HG03103 (cell line): ENCODE data around the gene TTLL10.

Experiments used
- ATAC-seq: cut with Tn5 transposase; IDR thresholded peaks from one replicate; pipeline ENCODE4 v1.9.1; 2021; ENCODE audit warnings: low read depth; ENCODE audit not compliant: unreplicated experiment

TTLL10 gene

DNA sequence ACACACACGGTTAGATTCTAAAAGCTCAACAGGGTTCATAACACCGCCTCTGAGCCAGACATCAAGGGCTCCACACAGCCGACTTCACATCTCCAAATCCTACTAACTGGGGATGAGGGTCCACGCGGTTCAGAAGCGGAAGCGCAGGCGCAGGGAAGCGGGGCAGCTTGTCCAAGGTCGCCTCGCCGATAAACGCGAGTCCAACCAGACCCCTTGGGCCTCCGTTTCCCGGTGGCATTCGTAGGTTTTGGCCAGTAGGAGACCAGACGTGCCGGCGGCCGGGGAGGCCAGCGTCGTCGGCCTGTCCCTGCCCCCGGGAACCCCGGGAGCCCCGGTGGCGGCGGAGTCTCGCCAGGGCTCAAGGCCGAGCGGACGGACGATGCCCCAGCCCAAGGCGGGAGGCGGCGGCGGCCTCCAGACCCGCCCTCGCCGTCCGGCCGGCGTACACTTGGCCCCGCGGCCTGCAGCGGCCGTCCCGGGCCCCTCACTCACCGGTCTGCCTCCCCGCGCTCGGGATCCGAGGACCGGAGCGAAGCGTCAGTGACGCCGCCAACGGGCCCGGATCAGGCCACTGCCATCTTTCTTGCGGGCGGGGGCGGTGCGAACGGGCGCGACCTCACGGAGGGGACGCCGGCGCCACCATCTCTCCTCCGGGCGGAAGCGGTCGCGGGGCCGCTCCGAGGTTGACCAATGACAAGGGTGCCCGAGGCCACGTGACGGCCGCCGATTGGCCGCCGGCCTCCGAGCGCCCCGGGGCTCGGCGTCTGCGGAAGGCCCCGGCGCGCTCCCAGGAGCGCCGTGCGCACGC, 57.9 kb downstream of the TTLL10 start, which contains the start of gene SDF4:
TSS of gene SDF4 (minus strand) at position 602 of the 808 bp plus-strand sequence. CDS start 3,229 bp downstream, outside the sequence.
- peak; percentile 86 for ATAC-seq

DNA sequence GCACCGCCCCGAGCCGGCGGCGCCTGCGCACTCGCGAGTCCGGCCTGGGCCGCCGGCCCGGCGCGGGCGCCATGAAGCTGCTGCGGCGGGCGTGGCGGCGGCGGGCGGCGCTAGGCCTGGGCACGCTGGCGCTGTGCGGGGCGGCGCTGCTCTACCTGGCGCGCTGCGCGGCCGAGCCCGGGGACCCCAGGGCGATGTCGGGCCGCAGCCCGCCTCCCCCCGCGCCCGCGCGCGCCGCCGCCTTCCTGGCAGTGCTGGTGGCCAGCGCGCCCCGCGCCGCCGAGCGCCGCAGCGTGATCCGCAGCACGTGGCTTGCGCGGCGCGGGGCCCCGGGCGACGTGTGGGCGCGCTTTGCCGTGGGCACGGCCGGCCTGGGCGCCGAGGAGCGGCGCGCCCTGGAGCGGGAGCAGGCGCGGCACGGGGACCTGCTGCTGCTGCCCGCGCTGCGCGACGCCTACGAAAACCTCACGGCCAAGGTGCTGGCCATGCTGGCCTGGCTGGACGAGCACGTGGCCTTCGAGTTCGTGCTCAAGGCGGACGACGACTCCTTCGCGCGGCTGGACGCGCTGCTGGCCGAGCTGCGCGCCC, 58.6 kb downstream of the TTLL10 start, which contains the start of gene B3GALT6:
TSS of gene B3GALT6 (plus strand) at position 30 of the 588 bp plus-strand sequence. CDS start at position 72, 42 bp downstream.
- no peak for ATAC-seq

- ATAC-seq = no peak
Measured at GRCh38 chr1:1232796-1233566, 59.3 kb downstream of the TTLL10 start.

DNA sequence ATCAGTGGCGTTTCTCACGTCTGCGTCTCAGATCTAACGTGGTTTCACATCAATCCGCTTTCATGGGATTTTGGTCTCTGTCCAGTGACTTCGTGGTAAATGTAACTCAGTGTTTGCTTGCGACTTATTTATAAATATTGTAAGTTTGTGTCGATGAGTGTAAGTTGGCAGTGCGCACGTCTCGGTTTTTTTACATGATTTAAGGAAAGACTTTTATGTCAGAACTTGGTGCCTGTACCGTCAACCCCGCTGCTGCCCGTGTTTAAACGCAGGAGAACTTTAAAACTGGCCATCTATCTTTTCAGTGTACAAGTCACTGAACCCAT, 59.9 kb downstream of the TTLL10 start:
- no peak for ATAC-seq

- no peak for ATAC-seq
Measured at GRCh38 chr1:1234180-1234808, 60.6 kb downstream of the TTLL10 start.

GRCh38 chr1:1235016-1235744, 61.5 kb downstream of the TTLL10 start:
- ATAC-seq = no peak

GRCh38 chr1:1236176-1236763, 62.6 kb downstream of the TTLL10 start:
- ATAC-seq = no peak

GRCh38 chr1:1236945-1237873, 63.5 kb downstream of the TTLL10 start:
- no peak for ATAC-seq

DNA sequence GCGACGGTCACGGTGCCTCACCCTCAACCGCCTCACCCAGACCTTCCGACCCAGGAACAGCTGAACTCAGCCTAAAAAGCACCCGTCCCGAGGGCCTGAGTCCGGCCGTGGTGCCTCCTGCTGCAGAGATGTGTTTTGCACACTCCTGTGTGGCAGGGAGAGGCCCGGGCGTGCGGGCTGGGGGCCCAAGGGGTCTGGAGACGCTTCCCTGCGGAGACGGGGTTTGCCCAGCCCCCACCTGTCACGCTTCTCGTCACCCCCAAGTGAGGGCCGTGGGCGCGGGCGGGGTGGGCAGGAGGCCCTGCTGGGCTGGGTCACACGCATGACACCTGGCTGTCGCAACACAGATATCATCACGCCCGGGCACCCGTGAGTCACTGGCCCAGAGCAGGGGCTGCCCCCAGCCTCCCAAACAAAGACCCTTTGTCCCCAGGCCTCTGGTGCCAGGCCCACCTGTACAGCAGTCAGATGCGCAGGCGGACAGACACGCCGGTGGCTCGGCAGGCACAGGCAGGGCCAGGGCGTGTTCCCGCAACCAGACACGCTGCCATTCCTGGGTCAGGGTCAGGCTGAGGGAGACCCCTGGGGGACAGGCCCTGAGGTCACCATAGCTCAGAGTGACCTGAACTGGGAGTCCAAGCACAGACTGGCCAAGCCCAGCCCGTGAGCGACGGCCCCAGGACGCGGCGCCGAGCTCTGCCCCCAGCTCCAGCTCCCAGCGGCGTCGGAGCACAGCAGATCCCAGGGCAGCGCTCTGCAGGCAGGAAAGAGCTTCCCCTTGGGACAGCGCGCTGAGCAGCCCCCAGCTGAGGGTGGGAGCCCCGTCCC, 64.4 kb downstream of the TTLL10 start:
- ATAC-seq = no peak

DNA sequence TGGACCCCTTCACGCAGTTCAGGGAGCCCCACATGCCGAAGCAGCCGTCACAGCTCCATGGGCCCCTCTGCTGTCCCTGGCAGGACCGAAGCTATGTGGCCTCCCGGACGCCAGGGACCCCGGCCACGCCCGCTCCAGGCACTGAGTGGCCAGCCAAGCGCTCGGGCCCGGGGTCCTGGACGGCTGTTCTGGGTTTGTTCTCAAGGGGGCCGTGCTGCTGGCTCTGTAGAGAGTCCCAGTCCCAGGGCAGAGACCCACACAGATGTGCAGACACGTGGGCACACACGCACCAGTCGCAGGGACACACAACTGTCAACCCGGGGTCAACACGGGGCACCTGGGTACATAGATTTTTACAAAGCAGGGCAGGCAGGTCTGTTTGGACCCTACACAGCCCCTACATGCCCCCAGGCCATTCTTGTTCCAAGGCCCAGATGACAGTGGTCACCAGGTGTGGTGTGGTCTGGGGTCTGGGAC, 65.1 kb downstream of the TTLL10 start:
- ATAC-seq = no peak

GRCh38 chr1:1239227-1239613, 65.5 kb downstream of the TTLL10 start:
- ATAC-seq = no peak

DNA sequence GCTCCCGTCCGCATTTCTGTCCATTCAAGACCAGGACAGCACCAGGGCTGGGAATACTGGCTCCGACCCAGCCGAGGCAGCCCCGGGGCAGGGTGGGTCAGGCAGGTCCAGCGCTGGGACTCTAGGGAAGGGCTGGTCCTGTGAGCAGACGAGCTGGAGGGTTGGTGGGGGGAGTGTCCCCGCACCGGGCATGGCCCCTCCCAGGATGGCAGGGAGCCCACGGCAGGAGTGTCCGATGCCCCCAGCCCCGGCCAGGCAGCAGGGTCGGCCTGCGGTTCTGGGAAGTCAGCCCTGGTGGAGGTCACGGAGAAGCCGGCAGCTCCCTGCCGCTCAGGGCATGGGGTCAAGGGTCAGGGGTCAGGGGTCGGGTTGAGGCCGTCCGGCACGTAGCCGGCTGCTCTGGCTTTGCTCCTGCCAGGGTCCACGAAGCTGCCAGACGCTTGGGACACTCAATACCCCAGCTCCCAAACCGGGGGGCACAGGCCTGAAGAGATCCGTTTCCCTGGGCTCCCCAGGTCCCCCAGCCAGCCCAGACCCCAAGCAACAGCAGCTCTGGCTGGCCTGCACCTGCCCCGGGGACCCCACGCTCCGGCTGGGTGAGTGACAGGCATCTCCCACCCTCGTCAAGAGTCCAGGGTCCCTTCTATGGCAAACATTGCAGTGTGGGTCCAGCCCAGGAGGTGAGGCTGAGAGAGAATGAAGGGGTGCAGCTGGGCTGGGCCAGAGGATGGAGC, 66.1 kb downstream of the TTLL10 start:
- no peak for ATAC-seq

GRCh38 chr1:1240348-1240732, 66.7 kb downstream of the TTLL10 start:
- no peak for ATAC-seq

DNA sequence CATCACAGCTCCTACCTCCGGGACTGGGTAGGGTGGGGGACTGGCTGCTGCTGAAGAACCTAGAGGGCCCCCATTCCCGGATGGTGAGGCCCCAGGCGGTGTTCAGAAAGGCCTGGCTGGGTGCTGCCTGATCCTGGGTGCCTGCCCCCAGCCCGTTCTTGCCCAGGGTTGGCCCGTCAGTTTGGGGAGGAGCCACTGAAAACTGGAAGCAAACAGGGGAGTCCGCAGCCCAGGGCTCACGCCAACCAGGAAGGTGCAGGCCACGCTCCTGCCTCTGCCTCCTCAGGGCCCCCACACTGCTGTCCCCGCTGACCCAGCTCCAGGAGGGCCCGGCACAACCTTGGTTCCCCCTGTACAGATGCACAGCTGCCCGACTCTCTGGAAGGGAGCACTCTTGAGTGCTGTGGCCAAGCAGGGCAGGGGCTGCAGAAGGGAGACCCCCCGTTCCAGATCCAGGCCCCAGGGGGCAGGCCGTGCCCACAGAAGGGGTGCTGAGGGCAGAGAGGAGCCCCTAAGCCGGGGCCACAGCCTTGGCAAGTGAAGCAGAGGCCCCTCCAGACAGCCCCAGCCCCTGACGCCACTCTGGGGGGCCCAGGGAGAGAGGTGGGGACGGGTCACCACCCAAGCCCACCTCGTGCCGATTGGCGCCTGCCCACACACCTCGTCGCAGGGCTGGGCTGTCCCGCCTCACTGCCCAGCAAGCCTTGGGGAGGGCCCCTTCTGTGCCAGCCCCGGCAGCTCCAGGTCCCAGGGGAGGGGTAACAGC, 67.3 kb downstream of the TTLL10 start:
- ATAC-seq = no peak

DNA sequence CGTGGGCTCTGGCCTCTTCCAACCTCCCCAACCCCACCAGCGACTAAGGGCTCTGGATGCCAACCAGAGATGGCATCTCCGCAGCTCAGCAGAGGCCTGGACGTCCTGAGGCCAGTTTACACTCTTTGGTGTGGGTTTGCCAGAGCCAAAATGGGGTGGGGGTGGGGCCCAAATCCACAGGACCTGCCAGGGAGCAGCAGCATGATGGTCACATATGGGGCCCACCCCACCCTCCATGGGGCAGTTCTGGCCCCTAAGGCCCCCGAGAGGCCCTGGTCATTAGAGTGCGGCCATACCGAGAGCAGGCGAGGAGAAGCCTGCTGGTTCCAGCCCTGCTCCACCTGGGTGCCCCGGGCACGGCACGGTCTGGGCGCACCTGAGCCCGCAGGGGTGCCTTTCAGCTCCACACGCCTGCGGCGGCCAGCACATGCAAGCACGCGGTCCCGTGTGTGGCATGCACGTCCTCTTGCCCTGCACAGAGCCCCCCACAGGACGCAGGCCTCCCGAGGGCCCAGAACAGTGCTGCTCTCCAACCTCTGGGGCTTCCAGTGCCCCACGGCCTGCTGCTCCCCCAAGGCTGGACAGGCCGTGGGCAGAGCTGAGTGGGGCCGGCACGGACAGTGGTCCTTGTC, 68.0 kb downstream of the TTLL10 start:
- no peak for ATAC-seq
